H1 (cell line): ENCODE measurements around the gene ARHGAP27. TPM values are rescaled to one million over a fixed set of nuclear protein-coding genes. Genes with fewer than 3 reads are reported as not detected.

Source experiments
- CTCF ChIA-PET: fragments of 300-600 bp; sonication (Branson Sonifier 250); formaldehyde crosslinking; loops from one replicate; lab custom pipeline; 2021; ENCODE audit not compliant: partially characterized antibody; lab: Charles Lee
- POLR2A ChIA-PET: fragments of 300-600 bp; sonication (Branson Sonifier 250); formaldehyde crosslinking; loops from one replicate; lab custom pipeline; 2021; ENCODE audit warnings: inconsistent platforms; ENCODE audit not compliant: partially characterized antibody; lab: Charles Lee
- DNase-seq, 2 experiments: peaks; one replicate each; pipeline versions ENCODE4 v3.0.0 to v3.0.0-alpha.2; 2010 to 2022; ENCODE audit warnings: low spot score in 2 of 2, low read depth in 1 of 2, mixed read lengths in 1 of 2
- FAIRE-seq: peaks from 2 replicates; lab custom pipeline; 2011; peaks lifted over from hg19 to GRCh38; lab: Jason Lieb, UNC
- H2AFZ ChIP-seq: 2 replicates; pipeline ENCODE4 v1.8.1; 2012; ENCODE audit warnings: low read length, inconsistent platforms
- H2AK5ac ChIP-seq: 2 replicates; pipeline ENCODE4 v1.6.1; 2013; ENCODE audit warnings: low read depth, low read length
- H2BK120ac ChIP-seq: replicated peaks from 2 replicates; pipeline ENCODE3; 2013; ENCODE audit warnings: low read depth, low read length, inconsistent platforms
- H2BK12ac ChIP-seq: 2 replicates; pipeline ENCODE4 v1.6.1; 2013; ENCODE audit warnings: low read depth, low read length
- H2BK15ac ChIP-seq: 2 replicates; pipeline ENCODE4 v1.6.1; 2013; ENCODE audit warnings: low read length
- H2BK20ac ChIP-seq: 2 replicates; pipeline ENCODE4 v1.6.1; 2013; ENCODE audit warnings: low read length
- H2BK5ac ChIP-seq: 2 replicates; pipeline ENCODE4 v1.6.1; 2013; ENCODE audit warnings: low read depth, low read length
- H3K14ac ChIP-seq: 2 replicates; pipeline ENCODE4 v1.6.1; 2013; ENCODE audit warnings: inconsistent platforms; ENCODE audit not compliant: insufficient read length
- H3K18ac ChIP-seq: 2 replicates; pipeline ENCODE4 v1.6.1; 2013; ENCODE audit warnings: low read length; ENCODE audit errors: extremely low read depth
- H3K23ac ChIP-seq: 2 replicates; pipeline ENCODE4 v1.6.1; 2013; ENCODE audit warnings: inconsistent platforms; ENCODE audit not compliant: insufficient read length
- H3K23me2 ChIP-seq: 2 replicates; pipeline ENCODE4 v1.6.1; 2013; ENCODE audit warnings: low read depth, low read length
- H3K27ac ChIP-seq: 2 replicates; pipeline ENCODE4 v1.6.1; 2011; ENCODE audit warnings: low read depth, low read length, inconsistent platforms
- H3K27me3 ChIP-seq, 4 experiments: replicated peaks in 1 of 4; 1 replicate in 1 of 4; 2 replicates in 3 of 4; pipeline versions ENCODE4 v1.6.1 to v1.8.1; 2011 to 2013; ENCODE audit warnings: low read length in 3 of 4, mild to moderate bottlenecking in 3 of 4, inconsistent platforms in 2 of 4, mixed read lengths in 2 of 4, moderate library complexity in 1 of 4; ENCODE audit not compliant: control insufficient read depth in 3 of 4, insufficient read depth in 3 of 4; ENCODE audit errors: extremely low read depth in 1 of 4
- H3K36me3 ChIP-seq, 4 experiments: 2 replicates each; pipeline versions ENCODE4 v1.6.1 to v1.8.1; 2011 to 2013; ENCODE audit warnings: mild to moderate bottlenecking in 4 of 4, low read length in 3 of 4, moderate library complexity in 2 of 4, control low read depth in 1 of 4, inconsistent platforms in 1 of 4; ENCODE audit not compliant: insufficient read depth in 4 of 4, control insufficient read depth in 2 of 4
- H3K4ac ChIP-seq: replicated peaks from 2 replicates; pipeline ENCODE3; 2013; ENCODE audit warnings: low read length, low read depth, mixed read lengths, inconsistent platforms; ENCODE audit not compliant: insufficient read length
- H3K4me1 ChIP-seq, 4 experiments: replicated peaks in 1 of 4; 1 replicate in 1 of 4; 2 replicates in 3 of 4; pipeline versions ENCODE4 v1.6.1 to v1.8.1; 2011 to 2013; ENCODE audit warnings: low read length in 3 of 4, inconsistent platforms in 2 of 4, mixed read lengths in 1 of 4; ENCODE audit not compliant: insufficient read depth in 4 of 4, control insufficient read depth in 3 of 4
- H3K4me2 ChIP-seq, 2 experiments: 2 replicates each; pipeline versions ENCODE4 v1.6.1 to v1.8.1; 2011 to 2013; ENCODE audit warnings: low read depth in 2 of 2, low read length in 2 of 2, control low read depth in 1 of 2, inconsistent platforms in 1 of 2, mild to moderate bottlenecking in 1 of 2; ENCODE audit not compliant: insufficient read depth in 1 of 2
- H3K4me3 ChIP-seq, 4 experiments: fragments of 200-600, 300-600 bp in 1 of 4; sonication (generic), shearing (Covaris generic), sonication (Bioruptor Twin) in 1 of 4; 2 replicates each; pipeline versions ENCODE4 v1.5.1 to v1.8.1; 2011 to 2016; ENCODE audit warnings: low read length in 4 of 4, low read depth in 3 of 4, control low read depth in 2 of 4, inconsistent platforms in 2 of 4, mild to moderate bottlenecking in 2 of 4, mixed read lengths in 1 of 4, moderate library complexity in 1 of 4; ENCODE audit not compliant: insufficient read depth in 2 of 4; ENCODE audit errors: extremely low read depth in 1 of 4
- H3K56ac ChIP-seq: replicated peaks from 2 replicates; pipeline ENCODE3; 2013; ENCODE audit warnings: low read depth, mild to moderate bottlenecking, mixed read lengths, low read length, inconsistent platforms; ENCODE audit not compliant: insufficient read length
- H3K79me1 ChIP-seq: 2 replicates; pipeline ENCODE4 v1.6.1; 2013; ENCODE audit warnings: low read depth, low read length, control low read depth
- H3K79me2 ChIP-seq, 2 experiments: 2 replicates each; pipeline versions ENCODE4 v1.6.1 to v1.8.1; 2012 to 2013; ENCODE audit warnings: low read length in 2 of 2, mild to moderate bottlenecking in 2 of 2, inconsistent platforms in 1 of 2; ENCODE audit not compliant: insufficient read depth in 2 of 2, control insufficient read depth in 1 of 2
- H3K9ac ChIP-seq, 4 experiments: replicated peaks in 1 of 4; 1 replicate in 1 of 4; 2 replicates in 3 of 4; pipeline versions ENCODE4 v1.6.1 to v1.8.1; 2011 to 2013; ENCODE audit warnings: low read depth in 3 of 4, low read length in 3 of 4, control low read depth in 2 of 4, mild to moderate bottlenecking in 2 of 4, moderate library complexity in 2 of 4, inconsistent platforms in 1 of 4; ENCODE audit errors: extremely low read depth in 1 of 4
- H3K9me3 ChIP-seq, 2 experiments: 2 replicates each; pipeline versions ENCODE4 v1.6.1 to v1.8.1; 2012 to 2013; ENCODE audit warnings: mild to moderate bottlenecking in 2 of 2, moderate library complexity in 2 of 2, control low read depth in 1 of 2, inconsistent platforms in 1 of 2, low read depth in 1 of 2, low read length in 1 of 2, mixed read lengths in 1 of 2; ENCODE audit not compliant: insufficient read depth in 2 of 2
- H4K20me1 ChIP-seq, 2 experiments: replicated peaks in 1 of 2; 2 replicates each; pipeline versions ENCODE3 to v1.8.1; 2011 to 2013; ENCODE audit warnings: inconsistent platforms in 2 of 2, low read length in 2 of 2, mild to moderate bottlenecking in 1 of 2; ENCODE audit not compliant: insufficient read depth in 2 of 2, control insufficient read depth in 1 of 2
- H4K5ac ChIP-seq: 2 replicates; pipeline ENCODE4 v1.6.1; 2013; ENCODE audit warnings: low read length, low read depth, mixed read lengths, inconsistent platforms; ENCODE audit not compliant: insufficient read length
- H4K8ac ChIP-seq: 2 replicates; pipeline ENCODE4 v1.8.0; 2013; ENCODE audit warnings: mild to moderate bottlenecking, moderate library complexity, low read length, inconsistent platforms; ENCODE audit not compliant: insufficient read depth; ENCODE audit errors: extremely low read depth
- H4K91ac ChIP-seq: replicated peaks from 2 replicates; pipeline ENCODE3; 2013; ENCODE audit warnings: low read length, mixed read lengths, inconsistent platforms; ENCODE audit not compliant: insufficient read length
- GTF2F1 ChIP-seq: IDR thresholded peaks from 2 replicates; pipeline ENCODE4 v1.6.1; 2012; ENCODE audit warnings: low read depth, low read length, improper control_type of control experiment, borderline replicate concordance
- POU5F1 ChIP-seq: IDR thresholded peaks from 2 replicates; pipeline ENCODE4 v1.6.1; 2011; ENCODE audit warnings: low read depth, mild to moderate bottlenecking, low read length, moderate library complexity
- RFX5 ChIP-seq: IDR thresholded peaks from 2 replicates; pipeline ENCODE4 v1.6.1; 2011; ENCODE audit warnings: low read depth, low read length, improper control_type of control experiment, borderline replicate concordance
- SIN3A ChIP-seq, 2 experiments: IDR thresholded peaks in 1 of 2; conservative IDR thresholded peaks in 1 of 2; 2 replicates each; pipeline ENCODE4 v1.6.1; 2011 to 2012; ENCODE audit warnings: low read length in 2 of 2, improper control_type of control experiment in 1 of 2, low read depth in 1 of 2, mild to moderate bottlenecking in 1 of 2
- SP1 ChIP-seq: IDR thresholded peaks from 2 replicates; pipeline ENCODE4 v1.6.1; 2011; ENCODE audit warnings: low read depth, low read length
- SUZ12 ChIP-seq: fragments of 200-600 bp; sonication (generic); IDR thresholded peaks from 2 replicates; pipeline ENCODE4 v1.6.1; 2012; ENCODE audit warnings: mild to moderate bottlenecking, inconsistent platforms, low read length, moderate library complexity, mixed read lengths
- WGBS, 2 experiments: shearing (Covaris generic) in 1 of 2; methylation state at CpG; one replicate each; pipeline versions ENCODE4 v1.1.6 to v1.1.7; 2013 to 2015; ENCODE audit warnings: low lambda C conversion rate in 2 of 2, mixed read lengths in 2 of 2, inconsistent platforms in 1 of 2, low coverage in 1 of 2, missing lambda C conversion rate in 1 of 2; ENCODE audit not compliant: insufficient replicate concordance in 2 of 2, insufficient coverage in 1 of 2, insufficient read length in 1 of 2; ENCODE audit errors: extremely low coverage in 1 of 2, missing lambda C conversion rate in 1 of 2; 5-methylcytosine and 5-hydroxymethylcytosine counted together
- polyA plus RNA-seq, 7 experiments: library from polyadenylated mRNA; depleted of rRNA in 3 of 7; stranded (reverse) in 5 of 7; unstranded in 2 of 7; fragments of >200 nt in 5 of 7; fragments of 200-250 nt in 2 of 7; gene quantifications; 1 replicate in 5 of 7; 2 replicates in 1 of 7; 4 replicates in 1 of 7; pipeline versions ENCODE4 v1.2.1 to v1.2.3, GENCODE V29; 2011 to 2013; ENCODE audit warnings: missing spikeins in 2 of 7, mixed read lengths in 2 of 7
- total RNA-seq: library from RNA; stranded (reverse); fragmentation: NEBNext Ultra II Directional; extraction: Animal tissue kit (Norgen Biotek cat#: 25700); gene quantifications from 2 replicates; pipeline ENCODE4 v1.2.1, GENCODE V29; 2021
- TF ChIP-seq, protein P1 (sequence below): IDR thresholded peaks from 2 replicates; pipeline ENCODE4 v1.6.1; 2012; ENCODE audit warnings: inconsistent platforms
- TF ChIP-seq, protein P2 (sequence below), 3 experiments: IDR thresholded peaks; 1 replicate in 2 of 3; 2 replicates in 1 of 3; pipeline versions ENCODE4 v1.5.1 to v1.6.1; 2011; ENCODE audit warnings: low read length in 3 of 3, mild to moderate bottlenecking in 3 of 3, inconsistent platforms in 2 of 3, low read depth in 1 of 3, moderate library complexity in 1 of 3; ENCODE audit not compliant: insufficient read depth in 1 of 3; ENCODE audit errors: control extremely low read depth in 1 of 3

ARHGAP27 gene
- total and polyA plus RNA-seq, 2 of the 8 experiments (the other 6 are each of a cell fraction or from before 2014, with no cell fraction given) = 11.6 to 13.1 TPM

- no peak overlapping the region for H3K4me3 ChIP-seq
- H2BK15ac ChIP-seq = no peak overlapping the region; the same call in 1 of the 2 replicates
- H3K4me1 ChIP-seq = no peaks in the 10 kb centered on the region; a peak in 1 of 7 replicates
- no peak overlapping the region for H4K91ac ChIP-seq
- no peak overlapping the region; the same call in 1 of the 2 replicates for H2AFZ ChIP-seq
- no peaks in the 10 kb centered on the region for H3K79me1 ChIP-seq
- no peaks in the 10 kb centered on the region for H3K36me3 ChIP-seq
- H3K23ac ChIP-seq = no peak overlapping the region
- no peaks in the 10 kb centered on the region; the same call in 1 of the 2 replicates for H3K23me2 ChIP-seq
- H2BK5ac ChIP-seq = no peak overlapping the region
- no peaks in the 10 kb centered on the region for H4K20me1 ChIP-seq
- 85% methylated on average over 2 of the region's 2 CpGs; no CpG with 5 or more reads in 1 of the 2 experiments for WGBS, 2 experiments
- H3K27ac ChIP-seq = no peak overlapping the region
- no peak overlapping the region for H3K4me2 ChIP-seq
- no peak for DNase-seq
- no peak overlapping the region for H3K14ac ChIP-seq
- no peak for FAIRE-seq
- H4K8ac ChIP-seq = no peak overlapping the region
- no peak overlapping the region for H4K5ac ChIP-seq
- no peak overlapping the region for H2BK120ac ChIP-seq
- H3K4ac ChIP-seq = no peak overlapping the region
- H3K18ac ChIP-seq = no peak overlapping the region
- ChIA-PET POLR2A (interaction anchor here (1.3 kb wide), 1 partner anchor 39 kb away, joined by 3 read pairs; no protein-coding TSS in a partner anchor), CTCF (interaction anchor here (0.7 to 1.3 kb wide), 2 partner anchors 9 to 219 kb away, joined by 4 read pairs; partner anchors contain the start of gene ACBD4)
- H3K56ac ChIP-seq = no peak overlapping the region
- H2BK20ac ChIP-seq = peak overlapping the region; percentile 76; the same call in 1 of the 2 replicates
- H3K9ac ChIP-seq = no peak overlapping the region
- 0 out of 4 replicates have a peak, but pooled peaks cover 0 to 2% of the 10 kb centered on the region in 2 experiments for H3K9me3 ChIP-seq
- 0 out of 2 replicates have a peak overlapping the region, but pooled peaks have one; percentile 18 for H2BK12ac ChIP-seq
- no peaks in the 10 kb centered on the region for H3K27me3 ChIP-seq
- H2AK5ac ChIP-seq = no peak overlapping the region; the same call in 1 of the 2 replicates
- no peaks in the 10 kb centered on the region for H3K79me2 ChIP-seq
- TF ChIP-seq SIN3A (conservative IDR thresholded peaks at IDR 0.05 in 1 of 2, IDR thresholded peaks at IDR 0.05 in 1 of 2; ENCODE audit: low read depth in 1 of 2, low read length in 2 of 2) (no peak), SUZ12 (no peak), RFX5 (no peak), SP1 (no peak), GTF2F1 (no peak), POU5F1 (no peak)
- TF ChIP-seq, protein P1, sequence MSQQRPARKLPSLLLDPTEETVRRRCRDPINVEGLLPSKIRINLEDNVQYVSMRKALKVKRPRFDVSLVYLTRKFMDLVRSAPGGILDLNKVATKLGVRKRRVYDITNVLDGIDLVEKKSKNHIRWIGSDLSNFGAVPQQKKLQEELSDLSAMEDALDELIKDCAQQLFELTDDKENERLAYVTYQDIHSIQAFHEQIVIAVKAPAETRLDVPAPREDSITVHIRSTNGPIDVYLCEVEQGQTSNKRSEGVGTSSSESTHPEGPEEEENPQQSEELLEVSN = no peak
- TF ChIP-seq, protein P2, sequence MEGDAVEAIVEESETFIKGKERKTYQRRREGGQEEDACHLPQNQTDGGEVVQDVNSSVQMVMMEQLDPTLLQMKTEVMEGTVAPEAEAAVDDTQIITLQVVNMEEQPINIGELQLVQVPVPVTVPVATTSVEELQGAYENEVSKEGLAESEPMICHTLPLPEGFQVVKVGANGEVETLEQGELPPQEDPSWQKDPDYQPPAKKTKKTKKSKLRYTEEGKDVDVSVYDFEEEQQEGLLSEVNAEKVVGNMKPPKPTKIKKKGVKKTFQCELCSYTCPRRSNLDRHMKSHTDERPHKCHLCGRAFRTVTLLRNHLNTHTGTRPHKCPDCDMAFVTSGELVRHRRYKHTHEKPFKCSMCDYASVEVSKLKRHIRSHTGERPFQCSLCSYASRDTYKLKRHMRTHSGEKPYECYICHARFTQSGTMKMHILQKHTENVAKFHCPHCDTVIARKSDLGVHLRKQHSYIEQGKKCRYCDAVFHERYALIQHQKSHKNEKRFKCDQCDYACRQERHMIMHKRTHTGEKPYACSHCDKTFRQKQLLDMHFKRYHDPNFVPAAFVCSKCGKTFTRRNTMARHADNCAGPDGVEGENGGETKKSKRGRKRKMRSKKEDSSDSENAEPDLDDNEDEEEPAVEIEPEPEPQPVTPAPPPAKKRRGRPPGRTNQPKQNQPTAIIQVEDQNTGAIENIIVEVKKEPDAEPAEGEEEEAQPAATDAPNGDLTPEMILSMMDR (IDR thresholded peaks at IDR 0.05; ENCODE audit: control extremely low read depth in 1 of 3, insufficient read depth in 1 of 3, low read depth in 1 of 3, low read length in 3 of 3) = no peak
Measured at GRCh38 chr17:45355087-45355486, 77.6 kb downstream of the ARHGAP27 start.
